ENCODE results near the gene ABCF2. TPM values are rescaled to one million over a fixed set of nuclear protein-coding genes. Genes with fewer than 3 reads are reported as not detected.

ABCF2 gene
- total RNA-seq, 1 experiment from 2014 or later: 55.5 TPM

- Histone ChIP-seq H3K4me2 (ENCODE audit: low read length) (no peak overlapping the region), H3K9me3 (ENCODE audit: low read length) (no peaks in the 10 kb centered on the region), H3K4me3 (ENCODE audit: low read length) (no peak overlapping the region), H3K4me1 (ENCODE audit: insufficient read depth, low read length) (no peaks in the 10 kb centered on the region), H3K27me3 (ENCODE audit: low read length) (no peaks in the 10 kb centered on the region), H3K79me2 (ENCODE audit: low read length) (no peaks in the 10 kb centered on the region), H3K9ac (ENCODE audit: low read length) (no peak overlapping the region), H3K9me2 (replicated peaks; ENCODE audit: low read length) (no peaks in the 10 kb centered on the region), H2AFZ (ENCODE audit: low read length) (no peak overlapping the region), H3K36me3 (ENCODE audit: low read depth, low read length) (peaks cover 12% of the 10 kb centered on the region; the same call in 1 of the 2 replicates), H3F3A (ENCODE audit: low read length, unreplicated experiment) (no peaks in the 10 kb centered on the region), H3K27ac (ENCODE audit: low read length) (no peak overlapping the region), H4K20me1 (ENCODE audit: low read length) (no peaks in the 10 kb centered on the region)
- TF ChIP-seq CTCF (conservative IDR thresholded peaks at IDR 0.05; ENCODE audit: low read depth, low read length) (no peak), EZH2phosphoT487 (IDR thresholded peaks at IDR 0.05; ENCODE audit: borderline replicate concordance, low read length) (no peak), EZH2 (IDR thresholded peaks at IDR 0.05; ENCODE audit: low read length, unreplicated experiment) (no peak)
- DNase-seq (no peak), ATAC-seq (no peak)
- no TSS peak for BruUV-seq (replicated peaks)
- POLR2A ChIA-PET (ENCODE audit: unreplicated experiment): no interaction called here
- CTCF ChIA-PET: no interaction called here
- intact Hi-C loops (cut with micrococcal nuclease): no loop called here
These were observed 17.4 kb downstream of the ABCF2 start for GRCh38 chr7:151209588-151209987.

GRCh38 chr7:151208253-151208862, 18.6 kb downstream of the ABCF2 start:
- Histone ChIP-seq H3K27ac (ENCODE audit: low read length) (no peak overlapping the region), H3F3A (ENCODE audit: low read length, unreplicated experiment) (no peaks in the 10 kb centered on the region), H3K9me2 (replicated peaks; ENCODE audit: low read length) (no peaks in the 10 kb centered on the region), H3K36me3 (ENCODE audit: low read depth, low read length) (no peaks in the 10 kb centered on the region; the same call in 1 of the 2 replicates), H3K4me1 (ENCODE audit: insufficient read depth, low read length) (no peaks in the 10 kb centered on the region), H3K27me3 (ENCODE audit: low read length) (peaks cover 5% of the 10 kb centered on the region; the same call in 1 of the 2 replicates), H3K9me3 (ENCODE audit: low read length) (no peaks in the 10 kb centered on the region), H2AFZ (ENCODE audit: low read length) (no peak overlapping the region), H3K9ac (ENCODE audit: low read length) (no peak overlapping the region), H3K4me2 (ENCODE audit: low read length) (no peak overlapping the region), H3K4me3 (ENCODE audit: low read length) (no peak overlapping the region), H3K79me2 (ENCODE audit: low read length) (no peaks in the 10 kb centered on the region), H4K20me1 (ENCODE audit: low read length) (no peaks in the 10 kb centered on the region)
- TF ChIP-seq EZH2phosphoT487 (IDR thresholded peaks at IDR 0.05; ENCODE audit: borderline replicate concordance, low read length): no peak
- TF ChIP-seq CTCF (conservative IDR thresholded peaks at IDR 0.05; ENCODE audit: low read depth, low read length): no peak
- no peak for TF ChIP-seq EZH2 (IDR thresholded peaks at IDR 0.05; ENCODE audit: low read length, unreplicated experiment)
- ChIA-PET POLR2A (ENCODE audit: unreplicated experiment) (interaction anchor here (0.5 to 0.7 kb wide), 2 partner anchors 19 to 116 kb away, joined by 3 to 4 read pairs; no protein-coding TSS in a partner anchor), CTCF (no interaction called here)
- ATAC-seq (no peak), DNase-seq (no peak)
- no TSS peak for BruUV-seq (replicated peaks)
- intact Hi-C loops (cut with micrococcal nuclease): no loop called here

GRCh38 chr7:151207804-151208203, 19.2 kb downstream of the ABCF2 start:
- Histone ChIP-seq H3K4me2 (ENCODE audit: low read length) (no peak overlapping the region), H3K36me3 (ENCODE audit: low read depth, low read length) (no peaks in the 10 kb centered on the region), H3K4me1 (ENCODE audit: insufficient read depth, low read length) (no peaks in the 10 kb centered on the region), H3K79me2 (ENCODE audit: low read length) (no peaks in the 10 kb centered on the region), H3K9ac (ENCODE audit: low read length) (no peak overlapping the region), H3K27ac (ENCODE audit: low read length) (no peak overlapping the region), H4K20me1 (ENCODE audit: low read length) (no peaks in the 10 kb centered on the region), H3K9me2 (replicated peaks; ENCODE audit: low read length) (no peaks in the 10 kb centered on the region), H3K4me3 (ENCODE audit: low read length) (no peak overlapping the region), H3K9me3 (ENCODE audit: low read length) (no peaks in the 10 kb centered on the region), H2AFZ (ENCODE audit: low read length) (no peak overlapping the region), H3F3A (ENCODE audit: low read length, unreplicated experiment) (no peaks in the 10 kb centered on the region), H3K27me3 (ENCODE audit: low read length) (peaks cover 11% of the 10 kb centered on the region; the same call in 1 of the 2 replicates)
- no TSS peak for BruUV-seq (replicated peaks)
- ChIA-PET CTCF (no interaction called here), POLR2A (ENCODE audit: unreplicated experiment) (no interaction called here)
- DNase-seq (no peak), ATAC-seq (no peak)
- intact Hi-C loops (cut with micrococcal nuclease): no loop called here
- TF ChIP-seq EZH2 (IDR thresholded peaks at IDR 0.05; ENCODE audit: low read length, unreplicated experiment): no peak
- no peak for TF ChIP-seq EZH2phosphoT487 (IDR thresholded peaks at IDR 0.05; ENCODE audit: borderline replicate concordance, low read length)
- TF ChIP-seq CTCF (conservative IDR thresholded peaks at IDR 0.05; ENCODE audit: low read depth, low read length): no peak

Measured in PC-3 (cell line).